Bronchial epithelial cell (primary cell): Measurements from ENCODE around the gene MBD3L2. TPM values are rescaled to one million over a fixed set of nuclear protein-coding genes. Genes with fewer than 3 reads are reported as not detected.
A peak's percentile ranks its signal among the peaks of the same experiment; 100 is the strongest.
"Not testable (repeated sequence)": the region's sequence is repeated elsewhere in the genome, so short reads cannot be mapped to it uniquely, and the experiment has no call there.

Experiments
- DNase-seq: peaks from one replicate; pipeline ENCODE4 v3.0.0-alpha.2; 2010; ENCODE audit warnings: low read depth
- FAIRE-seq: peaks from 2 replicates; lab custom pipeline; 2011; peaks lifted over from hg19 to GRCh38; lab: Jason Lieb, UNC
- H3K27me3 ChIP-seq: 2 replicates; pipeline ENCODE4 v1.5.1; 2011; ENCODE audit warnings: low read length; ENCODE audit not compliant: control insufficient read depth, insufficient read depth
- H3K36me3 ChIP-seq: 2 replicates; pipeline ENCODE4 v1.5.1; 2011; ENCODE audit warnings: low read length; ENCODE audit not compliant: control insufficient read depth, insufficient read depth
- H3K4me3 ChIP-seq: 2 replicates; pipeline ENCODE4 v1.5.1; 2011; ENCODE audit warnings: mild to moderate bottlenecking, low read depth, low read length, control low read depth
- total RNA-seq: library from RNA; depleted of rRNA; stranded (reverse); fragments of >200 nt; gene quantifications from 2 replicates; pipeline ENCODE4 v1.2.1, GENCODE V29; 2014
- TF ChIP-seq, protein P1 (sequence below): IDR thresholded peaks from 2 replicates; pipeline ENCODE4 v1.5.1; 2011; ENCODE audit warnings: mild to moderate bottlenecking, moderate library complexity, low read length, control low read depth, inconsistent platforms; ENCODE audit not compliant: insufficient read depth, severe bottlenecking

Gene MBD3L2
- total RNA-seq, 1 donor from 2014 or later, result not detected

DNA sequence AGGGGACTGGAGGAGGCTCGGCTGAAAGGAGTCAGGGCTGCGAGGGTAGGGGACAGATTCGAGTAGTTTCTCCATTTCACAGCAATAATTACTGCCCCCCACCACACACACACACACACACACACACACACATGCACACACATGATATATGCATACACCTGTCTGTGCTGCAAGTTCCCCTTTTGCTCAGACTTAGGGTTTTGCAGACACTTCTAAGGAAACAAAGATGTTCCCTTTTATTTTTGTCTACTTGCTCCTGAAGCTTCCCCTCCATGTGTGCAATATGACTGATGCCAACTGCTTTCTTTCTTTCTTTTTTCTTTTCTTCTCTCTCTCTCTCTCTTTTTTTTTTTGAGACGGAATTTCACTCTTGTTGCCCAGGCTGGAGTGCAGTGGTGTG lies 41.3 kb upstream of the MBD3L2 start:
- Histone ChIP-seq H3K4me3 (no peak overlapping the region), H3K27me3 (no peaks in the 10 kb centered on the region), H3K36me3 (no peaks in the 10 kb centered on the region)
- FAIRE-seq (no peak), DNase-seq (no peak)
- TF ChIP-seq, protein P1, sequence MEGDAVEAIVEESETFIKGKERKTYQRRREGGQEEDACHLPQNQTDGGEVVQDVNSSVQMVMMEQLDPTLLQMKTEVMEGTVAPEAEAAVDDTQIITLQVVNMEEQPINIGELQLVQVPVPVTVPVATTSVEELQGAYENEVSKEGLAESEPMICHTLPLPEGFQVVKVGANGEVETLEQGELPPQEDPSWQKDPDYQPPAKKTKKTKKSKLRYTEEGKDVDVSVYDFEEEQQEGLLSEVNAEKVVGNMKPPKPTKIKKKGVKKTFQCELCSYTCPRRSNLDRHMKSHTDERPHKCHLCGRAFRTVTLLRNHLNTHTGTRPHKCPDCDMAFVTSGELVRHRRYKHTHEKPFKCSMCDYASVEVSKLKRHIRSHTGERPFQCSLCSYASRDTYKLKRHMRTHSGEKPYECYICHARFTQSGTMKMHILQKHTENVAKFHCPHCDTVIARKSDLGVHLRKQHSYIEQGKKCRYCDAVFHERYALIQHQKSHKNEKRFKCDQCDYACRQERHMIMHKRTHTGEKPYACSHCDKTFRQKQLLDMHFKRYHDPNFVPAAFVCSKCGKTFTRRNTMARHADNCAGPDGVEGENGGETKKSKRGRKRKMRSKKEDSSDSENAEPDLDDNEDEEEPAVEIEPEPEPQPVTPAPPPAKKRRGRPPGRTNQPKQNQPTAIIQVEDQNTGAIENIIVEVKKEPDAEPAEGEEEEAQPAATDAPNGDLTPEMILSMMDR, result no peak

DNA sequence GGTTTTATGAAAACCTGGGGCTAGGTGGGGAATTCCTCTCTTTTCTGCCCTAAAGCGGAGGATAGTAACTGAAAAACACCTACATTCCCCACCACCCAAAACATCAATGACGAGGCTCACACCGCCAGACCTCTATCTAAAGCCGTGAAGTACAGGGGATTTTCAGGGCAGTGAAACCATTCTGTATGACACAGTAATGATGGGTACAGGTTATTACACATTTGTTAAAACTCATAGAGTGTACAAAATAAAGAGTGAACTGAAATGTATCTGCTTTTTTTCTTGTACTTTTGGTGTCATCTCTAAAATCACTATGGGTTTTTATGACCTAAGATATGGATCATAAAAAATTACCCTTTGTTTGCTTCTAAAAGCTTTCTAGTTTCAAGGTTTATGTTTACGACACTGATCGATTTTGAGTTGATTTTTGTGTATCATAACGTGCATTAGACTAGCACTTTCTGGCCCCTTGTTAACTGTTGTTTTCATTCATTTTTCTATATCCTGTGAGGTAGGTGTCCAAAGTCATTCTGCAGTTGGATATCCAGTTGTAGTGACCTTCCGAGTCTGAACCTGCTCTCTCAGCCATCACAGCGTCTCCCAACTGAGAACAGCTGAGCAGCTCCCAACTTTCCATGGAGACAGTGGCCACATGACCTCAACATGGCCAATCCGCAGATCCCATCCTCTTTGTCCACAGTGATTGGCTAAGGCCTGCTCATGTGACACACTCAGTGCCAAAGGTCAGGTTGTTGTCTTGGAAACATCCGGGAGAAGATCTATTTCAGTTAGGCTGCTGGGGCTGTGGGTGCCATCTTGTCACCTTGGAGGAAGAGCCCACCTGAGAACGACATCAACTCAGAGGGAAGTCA lies 38.2 kb upstream of the MBD3L2 start:
- Histone ChIP-seq H3K27me3 (no peaks in the 10 kb centered on the region), H3K36me3 (no peaks in the 10 kb centered on the region), H3K4me3 (no peak overlapping the region)
- TF ChIP-seq, protein P1, result no peak
- DNase-seq (no peak), FAIRE-seq (no peak)

DNA sequence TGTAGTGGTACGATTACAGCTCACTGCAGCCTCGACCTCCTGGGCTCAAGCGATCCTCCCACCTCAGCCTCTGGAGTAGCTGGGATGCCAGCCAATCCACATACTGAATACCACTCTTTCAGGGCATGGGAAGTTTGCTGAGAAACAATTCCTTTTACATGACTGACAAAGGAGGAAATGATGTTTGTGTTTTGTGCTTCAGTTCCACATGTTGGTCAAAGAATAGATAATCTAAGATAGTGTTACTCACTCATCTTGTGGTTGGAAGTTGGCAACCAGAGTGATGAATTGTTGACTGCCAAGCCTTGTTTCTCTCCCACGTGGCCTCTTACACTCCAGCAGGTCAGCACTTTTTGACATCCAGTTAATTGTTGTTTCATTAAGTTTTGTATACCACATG lies 35.4 kb upstream of the MBD3L2 start:
- Histone ChIP-seq H3K27me3 (no peaks in the 10 kb centered on the region), H3K36me3 (no peaks in the 10 kb centered on the region), H3K4me3 (no peak overlapping the region)
- peak; percentile 66 for DNase-seq
- TF ChIP-seq, protein P1, result no peak
- no peak for FAIRE-seq

DNA sequence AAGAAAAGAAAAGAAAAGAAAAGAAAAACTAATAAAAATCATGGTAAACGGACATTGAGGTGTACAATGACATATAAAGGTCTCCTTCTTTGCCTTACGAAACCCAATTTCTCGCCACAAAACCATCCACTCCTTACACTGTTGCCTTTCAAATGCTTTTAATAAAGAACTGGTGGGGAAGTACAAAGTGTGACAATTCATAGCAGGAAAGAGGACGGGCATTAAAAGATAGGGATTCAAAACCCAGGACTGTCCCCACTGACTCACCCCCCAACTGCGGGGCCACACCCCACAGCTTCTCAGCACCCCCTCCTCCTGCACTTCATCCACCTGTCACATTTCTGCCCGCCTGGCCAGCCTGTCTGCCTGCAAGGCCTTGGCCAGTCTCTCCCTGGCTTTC lies 30.3 kb upstream of the MBD3L2 start:
- TF ChIP-seq, protein P1, result no peak
- no peaks in the 10 kb centered on the region for H3K36me3 ChIP-seq
- FAIRE-seq (no peak), DNase-seq (no peak)
- H3K27me3 ChIP-seq, result no peaks in the 10 kb centered on the region
- no peak overlapping the region for H3K4me3 ChIP-seq

DNA sequence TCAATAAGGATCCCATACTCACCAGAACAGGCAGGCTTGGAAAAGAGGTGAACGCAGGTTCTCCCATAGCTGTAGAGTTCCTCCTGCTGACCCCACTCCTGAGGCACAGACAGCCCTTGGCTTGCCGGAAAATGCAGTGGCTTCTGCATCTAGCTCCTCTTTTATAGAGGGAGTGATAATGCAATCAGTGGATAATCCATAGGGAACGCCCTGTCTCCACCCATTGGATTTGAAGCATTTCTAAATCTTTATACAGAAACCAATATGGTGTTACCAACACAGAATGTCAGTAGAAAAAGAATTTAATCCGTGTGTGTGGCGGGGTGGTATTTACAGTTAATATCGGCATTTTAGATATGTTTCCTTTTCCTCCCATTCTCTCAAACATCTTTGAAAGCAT lies 27.8 kb upstream of the MBD3L2 start, which contains the start of gene MBD3L2B:
TSS of gene MBD3L2B (minus strand) at position 101 of the 400 bp plus-strand sequence. CDS start at position 67, 34 bp downstream.
- FAIRE-seq, H3K4me3 ChIP-seq, H3K27me3 ChIP-seq, DNase-seq, H3K36me3 ChIP-seq: not testable (repeated sequence)

DNA sequence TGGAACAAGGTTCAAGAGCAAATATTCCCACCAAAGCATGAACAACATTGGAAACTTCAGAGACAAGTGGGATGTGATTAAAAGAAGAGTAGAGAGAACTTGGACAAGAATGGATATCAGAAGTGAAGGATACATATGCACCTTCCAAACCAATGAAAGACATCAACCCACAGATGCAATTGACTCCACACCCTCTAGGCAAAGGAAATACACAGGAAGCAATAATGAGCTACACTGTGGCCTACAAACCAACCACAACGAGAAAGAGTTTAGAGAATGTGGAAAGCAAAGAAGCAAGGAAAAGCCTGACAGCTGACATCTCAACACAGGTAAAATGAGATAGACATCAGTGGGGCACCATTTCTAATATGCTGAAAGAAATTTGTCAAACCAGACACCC lies 20.3 kb upstream of the MBD3L2 start:
- not testable (repeated sequence) for FAIRE-seq, DNase-seq, H3K36me3 ChIP-seq, H3K4me3 ChIP-seq, H3K27me3 ChIP-seq

DNA sequence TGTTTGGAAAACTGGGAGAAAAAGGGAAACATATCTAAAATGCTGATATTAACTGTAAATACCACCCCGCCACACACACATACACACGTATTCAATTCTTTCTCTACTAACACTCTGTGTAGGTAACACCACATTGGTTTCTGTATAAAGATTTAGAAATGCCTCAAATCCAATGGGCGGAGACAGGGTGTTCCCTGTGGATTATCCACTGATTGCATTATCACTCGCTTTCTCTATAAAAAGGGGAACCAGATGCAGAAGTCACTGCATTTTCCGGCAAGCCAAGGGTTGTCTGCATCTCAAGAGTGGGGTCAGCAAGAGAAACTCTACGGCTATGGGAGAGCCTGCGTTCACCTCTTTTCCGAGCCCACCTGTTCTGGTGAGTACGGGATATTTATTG lies 18.8 kb upstream of the MBD3L2 start, which contains the start of gene MBD3L5:
TSS of gene MBD3L5 (plus strand) at position 301 of the 400 bp plus-strand sequence. CDS start at position 335, 34 bp downstream.
- DNase-seq, H3K36me3 ChIP-seq, H3K4me3 ChIP-seq, H3K27me3 ChIP-seq, FAIRE-seq: not testable (repeated sequence)

DNA sequence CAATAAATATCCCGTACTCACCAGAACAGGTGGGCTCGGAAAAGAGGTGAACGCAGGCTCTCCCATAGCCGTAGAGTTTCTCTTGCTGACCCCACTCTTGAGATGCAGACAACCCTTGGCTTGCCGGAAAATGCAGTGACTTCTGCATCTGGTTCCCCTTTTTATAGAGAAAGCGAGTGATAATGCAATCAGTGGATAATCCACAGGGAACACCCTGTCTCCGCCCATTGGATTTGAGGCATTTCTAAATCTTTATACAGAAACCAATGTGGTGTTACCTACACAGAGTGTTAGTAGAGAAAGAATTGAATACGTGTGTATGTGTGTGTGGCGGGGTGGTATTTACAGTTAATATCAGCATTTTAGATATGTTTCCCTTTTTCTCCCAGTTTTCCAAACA lies 9.0 kb upstream of the MBD3L2 start, which contains the start of gene MBD3L4:
TSS of gene MBD3L4 (minus strand) at position 101 of the 400 bp plus-strand sequence. CDS start at position 66, 35 bp downstream.
- H3K4me3 ChIP-seq, H3K36me3 ChIP-seq, H3K27me3 ChIP-seq, FAIRE-seq, DNase-seq: not testable (repeated sequence)

DNA sequence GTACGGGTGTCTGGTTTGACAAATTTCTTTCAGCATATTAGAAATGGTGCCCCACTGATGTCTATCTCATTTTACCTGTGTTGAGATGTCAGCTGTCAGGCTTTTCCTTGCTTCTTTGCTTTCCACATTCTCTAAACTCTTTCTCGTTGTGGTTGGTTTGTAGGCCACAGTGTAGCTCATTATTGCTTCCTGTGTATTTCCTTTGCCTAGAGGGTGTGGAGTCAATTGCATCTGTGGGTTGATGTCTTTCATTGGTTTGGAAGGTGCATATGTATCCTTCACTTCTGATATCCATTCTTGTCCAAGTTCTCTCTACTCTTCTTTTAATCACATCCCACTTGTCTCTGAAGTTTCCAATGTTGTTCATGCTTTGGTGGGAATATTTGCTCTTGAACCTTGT lies 7.6 kb upstream of the MBD3L2 start:
- H3K27me3 ChIP-seq, DNase-seq, H3K4me3 ChIP-seq, H3K36me3 ChIP-seq, FAIRE-seq: not testable (repeated sequence)

DNA sequence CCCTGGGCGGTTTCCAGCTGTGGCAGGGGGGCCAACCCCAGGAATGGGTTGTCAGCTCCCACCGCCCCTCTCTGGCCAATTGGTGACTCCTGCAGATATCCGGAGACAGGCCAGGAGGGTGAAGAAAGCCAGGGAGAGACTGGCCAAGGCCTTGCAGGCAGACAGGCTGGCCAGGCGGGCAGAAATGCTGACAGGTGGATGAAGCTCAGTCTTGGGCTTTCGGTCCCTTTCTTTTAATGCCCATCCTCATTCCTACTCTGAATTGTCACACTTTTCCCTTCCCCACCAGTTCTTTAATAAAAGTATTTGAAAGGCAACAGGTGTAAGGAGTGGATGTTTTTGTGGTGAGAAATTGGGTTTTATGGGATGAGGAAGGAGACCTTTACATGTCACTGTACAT lies 2.3 kb downstream of the MBD3L2 start:
- not testable (repeated sequence) for H3K36me3 ChIP-seq, FAIRE-seq

More for the DNA sequence above, 2.3 kb downstream of the MBD3L2 start:
- H3K27me3 ChIP-seq, H3K4me3 ChIP-seq, DNase-seq: not testable (repeated sequence)
